Colonic mucosa (tissue), 4 donors: Measurements from ENCODE around the gene LRRFIP2. TPM values are rescaled to one million over a fixed set of nuclear protein-coding genes. Genes with fewer than 3 reads are reported as not detected.

ENCODE experiments used
- DNase-seq: peaks from one replicate; pipeline ENCODE4 v3.0.0-alpha.2; 2020
- H3K27ac ChIP-seq: fragments of 200-600 bp; one replicate; pipeline ENCODE4 v1.8.0; 2021
- H3K27me3 ChIP-seq: fragments of 200-600 bp; one replicate; pipeline ENCODE4 v1.8.0; 2021
- H3K36me3 ChIP-seq: fragments of 200-600 bp; one replicate; pipeline ENCODE4 v1.8.0; 2021
- H3K4me1 ChIP-seq: fragments of 200-600 bp; one replicate; pipeline ENCODE4 v1.8.0; 2021; ENCODE audit warnings: mild to moderate bottlenecking
- H3K4me3 ChIP-seq: fragments of 200-600 bp; one replicate; pipeline ENCODE4 v1.8.0; 2021
- H3K9ac ChIP-seq, 2 donors: one replicate each; pipeline ENCODE4 v1.7.0; 2013; ENCODE audit warnings: control low read depth in 2 of 2, low read depth in 2 of 2, low read length in 2 of 2
- H3K9me3 ChIP-seq: fragments of 200-600 bp; one replicate; pipeline ENCODE4 v1.8.0; 2021
- intact Hi-C: fragments of 100-400 bp; cut with DNase I; formaldehyde crosslinking; loops from one replicate; pipeline ENCODE4 v1.14.1; 2022
- total RNA-seq, 2 donors: library from RNA; stranded (reverse); fragmentation: NEBNext Ultra II Directional in 1 of 2; extraction: Animal tissue kit (Norgen Biotek cat#: 25700) in 1 of 2; gene quantifications; one replicate each; pipeline ENCODE4 v1.2.1, GENCODE V29; 2021
- TF ChIP-seq, protein P1 (sequence below): fragments of 200-600 bp; IDR thresholded peaks from one replicate; pipeline ENCODE4 v1.8.0; 2022; ENCODE audit warnings: antibody characterized with exemption, mild to moderate bottlenecking
- donor health status: healthy.
- donor health status: DM: no; HTN: no; CAD: no.
- donor health status: DM: no; HTN: no; CAD: no.

The LRRFIP2 gene
- total RNA-seq, 2 donors from 2014 or later = 87.0 to 120 TPM

- intact Hi-C loops = no loop called here
- DNase-seq = no peak
- Histone ChIP-seq H3K9me3 (no peaks in the 10 kb centered on the region), H3K9ac (no peak overlapping the region), H3K27ac (no peak overlapping the region), H3K4me1 (no peaks in the 10 kb centered on the region), H3K36me3 (no peaks in the 10 kb centered on the region), H3K4me3 (no peak overlapping the region), H3K27me3 (no peaks in the 10 kb centered on the region)
- TF ChIP-seq, protein P1, sequence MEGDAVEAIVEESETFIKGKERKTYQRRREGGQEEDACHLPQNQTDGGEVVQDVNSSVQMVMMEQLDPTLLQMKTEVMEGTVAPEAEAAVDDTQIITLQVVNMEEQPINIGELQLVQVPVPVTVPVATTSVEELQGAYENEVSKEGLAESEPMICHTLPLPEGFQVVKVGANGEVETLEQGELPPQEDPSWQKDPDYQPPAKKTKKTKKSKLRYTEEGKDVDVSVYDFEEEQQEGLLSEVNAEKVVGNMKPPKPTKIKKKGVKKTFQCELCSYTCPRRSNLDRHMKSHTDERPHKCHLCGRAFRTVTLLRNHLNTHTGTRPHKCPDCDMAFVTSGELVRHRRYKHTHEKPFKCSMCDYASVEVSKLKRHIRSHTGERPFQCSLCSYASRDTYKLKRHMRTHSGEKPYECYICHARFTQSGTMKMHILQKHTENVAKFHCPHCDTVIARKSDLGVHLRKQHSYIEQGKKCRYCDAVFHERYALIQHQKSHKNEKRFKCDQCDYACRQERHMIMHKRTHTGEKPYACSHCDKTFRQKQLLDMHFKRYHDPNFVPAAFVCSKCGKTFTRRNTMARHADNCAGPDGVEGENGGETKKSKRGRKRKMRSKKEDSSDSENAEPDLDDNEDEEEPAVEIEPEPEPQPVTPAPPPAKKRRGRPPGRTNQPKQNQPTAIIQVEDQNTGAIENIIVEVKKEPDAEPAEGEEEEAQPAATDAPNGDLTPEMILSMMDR = no peak
Measured at GRCh38 chr3:37198996-37199395, 24.6 kb upstream of the LRRFIP2 start.

DNA sequence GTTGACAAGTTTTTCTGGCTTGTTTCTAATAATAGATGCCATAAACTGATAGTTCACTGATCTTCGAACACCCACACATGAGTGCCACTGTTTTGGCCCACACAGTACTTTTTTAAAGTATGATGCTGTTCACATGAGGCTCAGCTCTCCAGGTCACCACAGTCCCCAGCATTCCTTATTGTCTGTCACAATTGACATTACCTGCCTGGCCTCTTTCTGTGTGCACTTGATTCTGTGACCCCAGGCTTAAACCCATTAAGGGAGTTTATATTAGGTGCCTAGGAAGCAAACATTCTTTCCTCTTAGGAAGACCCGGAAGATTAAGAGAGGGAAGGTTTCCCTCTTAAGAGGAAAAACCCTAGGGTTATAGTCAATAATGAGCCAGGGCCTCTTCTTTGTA, 24.2 kb upstream of the LRRFIP2 start:
- DNase-seq = no peak
- Histone ChIP-seq H3K27me3 (no peaks in the 10 kb centered on the region), H3K36me3 (no peaks in the 10 kb centered on the region), H3K4me3 (no peak overlapping the region), H3K4me1 (no peaks in the 10 kb centered on the region), H3K27ac (no peak overlapping the region), H3K9ac (no peak overlapping the region), H3K9me3 (no peaks in the 10 kb centered on the region)
- intact Hi-C loops = no loop called here
- TF ChIP-seq, protein P1 = no peak

- Histone ChIP-seq H3K9ac (no peak overlapping the region), H3K36me3 (no peaks in the 10 kb centered on the region), H3K4me3 (no peak overlapping the region), H3K27ac (no peak overlapping the region), H3K9me3 (no peaks in the 10 kb centered on the region), H3K27me3 (no peaks in the 10 kb centered on the region), H3K4me1 (no peaks in the 10 kb centered on the region)
- no peak for DNase-seq
- TF ChIP-seq, protein P1 = no peak
- intact Hi-C loops = no loop called here
Measured at GRCh38 chr3:37197810-37198371, 23.5 kb upstream of the LRRFIP2 start.

- H3K4me1 ChIP-seq = no peaks in the 10 kb centered on the region
- H3K36me3 ChIP-seq = no peaks in the 10 kb centered on the region
- H3K4me3 ChIP-seq = no peak overlapping the region
- H3K9me3 ChIP-seq = no peaks in the 10 kb centered on the region
- no peak for DNase-seq
- H3K27ac ChIP-seq = no peak overlapping the region
- intact Hi-C loops = no loop called here
- H3K27me3 ChIP-seq = no peaks in the 10 kb centered on the region
- no peak overlapping the region for H3K9ac ChIP-seq
- TF ChIP-seq, protein P1 = no peak
Measured at GRCh38 chr3:37194533-37194932, 20.2 kb upstream of the LRRFIP2 start.

- Histone ChIP-seq H3K36me3 (no peaks in the 10 kb centered on the region), H3K9me3 (no peaks in the 10 kb centered on the region), H3K27me3 (no peaks in the 10 kb centered on the region), H3K4me1 (no peaks in the 10 kb centered on the region), H3K4me3 (no peak overlapping the region), H3K27ac (no peak overlapping the region), H3K9ac (no peak overlapping the region)
- no peak for DNase-seq
- intact Hi-C loops = no loop called here
- TF ChIP-seq, protein P1 = no peak
Measured at GRCh38 chr3:37190667-37191066, 16.3 kb upstream of the LRRFIP2 start.
